Measurements from ENCODE around the gene ST7.

GRCh38 chr7:117062300-117062699 is 109.0 kb downstream of the ST7 start:
- TF ChIP-seq, protein P1, sequence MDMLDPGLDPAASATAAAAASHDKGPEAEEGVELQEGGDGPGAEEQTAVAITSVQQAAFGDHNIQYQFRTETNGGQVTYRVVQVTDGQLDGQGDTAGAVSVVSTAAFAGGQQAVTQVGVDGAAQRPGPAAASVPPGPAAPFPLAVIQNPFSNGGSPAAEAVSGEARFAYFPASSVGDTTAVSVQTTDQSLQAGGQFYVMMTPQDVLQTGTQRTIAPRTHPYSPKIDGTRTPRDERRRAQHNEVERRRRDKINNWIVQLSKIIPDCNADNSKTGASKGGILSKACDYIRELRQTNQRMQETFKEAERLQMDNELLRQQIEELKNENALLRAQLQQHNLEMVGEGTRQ (IDR thresholded peaks at IDR 0.05; ENCODE audit: low read length): no peak
- TF ChIP-seq CTCF (IDR thresholded peaks at IDR 0.05; ENCODE audit: control extremely low read depth in 1 of 3, insufficient read depth in 1 of 3, low read depth in 1 of 3, low read length in 3 of 3) (no peak), POLR2A (IDR thresholded peaks at IDR 0.05; ENCODE audit: control extremely low read depth in 1 of 2, low read depth in 2 of 2, low read length in 2 of 2) (no peak), RXRA (IDR thresholded peaks at IDR 0.05; ENCODE audit: insufficient read depth, low read depth, low read length) (no peak), SIN3A (conservative IDR thresholded peaks at IDR 0.05 in 1 of 2, IDR thresholded peaks at IDR 0.05 in 1 of 2; ENCODE audit: low read depth in 1 of 2, low read length in 2 of 2) (no peak), POLR2AphosphoS5 (IDR thresholded peaks at IDR 0.05; ENCODE audit: low read depth, low read length) (no peak)

Data from H1 (cell line).